Activated CD4-positive, alpha-beta T cell treated with anti-CD3 and anti-CD28 coated beads, Interleukin-10, Interleukin-2, amounts not matched to agents 100 ng/mL and 50 ng/mL, durations not matched to agents 16 hours and 8 hours (primary cell): ENCODE measurements around the gene ACTN1.
"Not testable (repeated sequence)": the region's sequence is repeated elsewhere in the genome, so short reads cannot be mapped to it uniquely, and the experiment has no call there.

Experiments used
- DNase-seq: peaks from one replicate; pipeline ENCODE4 v3.0.0-alpha.2; 2020

The ACTN1 gene

DNA sequence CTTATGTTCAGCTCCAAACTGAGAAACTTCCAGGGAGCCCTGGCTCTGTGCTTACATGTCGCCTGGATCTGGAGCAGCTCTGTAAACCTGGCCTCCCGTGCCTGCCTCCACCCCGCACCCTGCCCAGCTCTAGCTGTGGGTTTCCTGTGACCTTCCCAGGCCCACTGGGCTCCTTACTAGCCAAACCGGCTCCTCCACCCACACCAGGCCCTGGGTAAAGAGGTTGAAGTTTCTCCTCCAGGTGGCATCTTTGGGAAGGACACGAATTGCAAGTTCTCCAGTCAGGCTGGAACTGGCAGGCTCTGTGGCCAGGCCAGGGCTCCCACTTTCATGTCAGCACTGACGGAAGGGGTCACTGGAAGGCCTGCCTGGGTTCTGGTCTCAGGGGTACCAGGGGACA, 125.4 kb downstream of the ACTN1 start:
- no peak for DNase-seq

GRCh38 chr14:68852493-68852892, 126.6 kb downstream of the ACTN1 start:
- DNase-seq, result not testable (repeated sequence)

DNA sequence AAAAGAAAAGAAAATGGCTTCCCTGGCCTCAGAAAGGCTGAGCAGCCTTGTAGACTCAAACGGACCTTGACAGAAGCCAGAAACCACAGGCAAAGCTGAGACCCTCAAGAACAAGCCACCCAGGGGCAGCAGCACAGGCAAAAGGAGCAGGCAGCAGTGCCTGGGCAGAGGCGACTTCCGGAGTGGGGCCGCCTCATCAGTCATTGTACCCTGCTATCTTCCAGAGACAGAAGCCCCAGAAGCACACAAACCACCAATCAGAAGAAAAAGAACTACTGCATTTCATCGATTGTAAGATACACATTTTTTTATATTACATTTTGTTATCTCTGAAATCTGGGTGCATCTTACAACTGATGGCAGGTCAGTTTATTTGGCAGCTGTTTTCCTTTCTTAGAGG, 128.0 kb downstream of the ACTN1 start:
- DNase-seq, result no peak

- DNase-seq, result no peak
Observed at GRCh38 chr14:68849416-68849815, 129.7 kb downstream of the ACTN1 start.

DNA sequence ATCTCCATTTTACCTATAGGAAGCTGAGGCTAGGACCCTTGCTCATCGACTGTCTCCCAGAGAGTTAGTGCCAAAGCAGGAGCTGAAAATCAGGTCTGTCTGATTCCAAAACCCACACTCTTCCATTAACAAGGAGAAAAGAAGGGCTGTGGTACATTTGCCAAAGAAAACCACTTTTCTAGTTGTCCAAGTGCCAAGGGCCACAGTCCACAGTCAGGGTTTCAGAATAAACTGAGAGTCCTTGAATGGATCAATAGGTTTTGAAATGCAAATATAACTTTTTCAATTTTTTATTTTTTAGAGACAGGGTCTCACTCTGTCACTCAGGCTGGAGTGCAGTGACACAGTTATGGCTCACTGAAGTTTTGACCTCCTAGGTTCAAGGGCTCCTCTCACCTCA, 130.8 kb downstream of the ACTN1 start:
- no peak for DNase-seq

DNA sequence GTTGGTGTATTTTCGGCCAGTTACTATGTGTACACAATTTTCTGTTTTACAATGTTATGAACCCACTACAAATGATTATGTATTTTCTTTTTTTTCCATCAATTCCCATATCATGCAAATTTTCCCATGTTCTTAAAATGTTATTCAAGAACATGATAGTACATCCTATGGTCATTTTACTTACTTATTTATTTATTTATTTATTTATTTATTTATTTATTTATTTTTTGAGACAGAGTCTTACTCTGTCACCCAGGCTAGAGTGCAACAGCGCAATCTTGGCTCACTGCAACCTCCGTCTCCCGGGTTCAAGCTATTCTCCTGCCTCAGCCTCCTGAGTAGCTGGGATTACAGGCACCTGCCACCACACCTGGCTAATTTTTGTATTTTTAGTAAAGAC, 131.5 kb downstream of the ACTN1 start:
- not testable (repeated sequence) for DNase-seq

DNA sequence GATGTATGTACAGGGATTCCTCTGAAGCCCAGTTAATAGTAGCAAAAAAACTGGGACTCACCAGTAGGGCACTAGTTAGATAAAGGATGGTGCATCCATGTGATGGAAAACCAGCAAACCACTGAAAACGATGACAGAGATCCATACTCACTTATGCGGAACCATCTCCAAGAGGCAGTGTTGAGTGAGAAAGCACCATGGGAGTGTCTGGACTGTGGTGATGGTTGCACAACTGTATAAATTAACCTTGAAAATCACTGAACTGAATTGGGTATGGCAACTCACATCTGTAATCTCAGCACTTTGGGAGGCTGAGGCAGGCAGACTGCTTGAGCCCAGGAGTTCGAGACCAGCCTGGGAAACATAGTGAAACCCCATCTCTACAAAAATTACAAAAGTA, 132.6 kb downstream of the ACTN1 start:
- DNase-seq, result no peak

- DNase-seq, result no peak
Observed at GRCh38 chr14:68844210-68844545, 134.9 kb downstream of the ACTN1 start.

DNA sequence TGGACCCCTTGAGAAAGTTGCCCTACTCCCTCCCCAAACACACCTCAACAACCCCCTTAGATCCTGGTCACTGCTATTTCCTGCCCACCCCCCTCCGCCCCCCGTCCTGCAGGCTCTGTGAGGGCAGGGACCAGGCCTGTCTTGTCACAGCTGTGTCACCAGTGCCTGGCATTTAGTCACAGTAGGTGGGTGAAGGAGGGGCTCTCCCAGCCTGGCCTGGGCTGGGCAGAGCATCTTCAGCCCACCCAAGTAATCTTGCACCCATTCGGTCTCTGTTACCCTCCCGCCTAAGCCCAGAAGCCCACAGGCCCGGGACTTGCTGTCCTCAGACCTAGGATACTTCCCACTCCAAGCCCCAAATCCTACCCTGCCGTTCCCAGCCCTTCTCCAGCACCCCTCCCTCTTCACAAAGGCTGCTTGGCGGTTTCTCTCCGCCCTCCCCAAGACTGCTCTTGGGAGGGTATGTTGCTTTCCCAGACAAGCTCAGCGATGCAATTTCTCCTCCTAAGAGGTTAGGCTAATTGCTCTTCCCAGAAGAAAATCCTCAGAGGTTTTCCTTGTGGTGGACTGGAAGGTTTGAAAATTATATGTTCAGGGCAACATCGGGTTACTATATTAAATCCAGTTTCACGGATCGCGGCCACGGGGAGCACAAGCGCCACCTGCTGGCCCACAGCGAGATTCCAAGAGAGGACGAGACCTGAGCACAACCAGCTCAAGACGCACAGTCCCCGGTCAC, 135.5 kb downstream of the ACTN1 start:
- DNase-seq, result peak; percentile 75

- no peak for DNase-seq
Observed at GRCh38 chr14:68842298-68842697, 136.8 kb downstream of the ACTN1 start.

DNA sequence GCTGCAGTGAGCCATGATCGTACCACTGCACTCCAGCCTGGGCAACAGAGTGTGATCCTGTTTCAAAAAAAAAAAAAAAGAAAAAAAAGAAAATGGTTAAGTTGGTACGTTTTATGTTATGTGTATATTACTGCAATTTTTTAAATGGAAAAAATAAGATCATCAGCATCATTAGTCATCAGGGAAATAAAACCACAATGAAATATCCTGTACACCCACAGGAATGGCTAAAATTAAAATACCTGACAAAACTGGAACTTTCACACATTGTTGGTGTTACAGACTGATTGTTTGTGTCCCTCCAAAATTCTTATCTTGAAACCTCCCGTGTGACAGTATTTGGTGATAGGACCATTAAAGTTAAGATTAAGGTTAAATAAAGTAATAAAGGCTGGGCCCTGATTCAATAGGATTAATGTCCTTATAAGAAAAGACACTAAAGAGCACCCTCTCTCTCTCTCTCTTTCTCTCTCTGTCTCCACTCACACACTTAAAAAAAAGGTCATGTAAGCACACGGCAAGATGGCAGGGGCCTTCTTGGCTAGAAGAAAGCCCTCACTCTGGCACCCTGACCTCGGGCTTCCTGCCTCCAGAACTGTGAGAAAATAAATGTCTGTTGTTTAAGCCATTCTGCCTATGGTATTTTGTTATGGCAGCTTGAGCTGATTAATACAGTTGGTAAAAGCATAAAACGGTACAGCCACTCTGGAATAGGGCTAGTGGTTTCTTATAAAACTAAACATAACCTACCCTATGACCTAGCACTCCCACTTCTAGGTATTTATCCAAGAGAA, 137.9 kb downstream of the ACTN1 start:
- DNase-seq, result no peak

- peak; percentile 59 for DNase-seq
Observed at GRCh38 chr14:68840454-68840853, 138.6 kb downstream of the ACTN1 start.

GRCh38 chr14:68836082-68836481, 143.0 kb downstream of the ACTN1 start:
- DNase-seq, result no peak

DNA sequence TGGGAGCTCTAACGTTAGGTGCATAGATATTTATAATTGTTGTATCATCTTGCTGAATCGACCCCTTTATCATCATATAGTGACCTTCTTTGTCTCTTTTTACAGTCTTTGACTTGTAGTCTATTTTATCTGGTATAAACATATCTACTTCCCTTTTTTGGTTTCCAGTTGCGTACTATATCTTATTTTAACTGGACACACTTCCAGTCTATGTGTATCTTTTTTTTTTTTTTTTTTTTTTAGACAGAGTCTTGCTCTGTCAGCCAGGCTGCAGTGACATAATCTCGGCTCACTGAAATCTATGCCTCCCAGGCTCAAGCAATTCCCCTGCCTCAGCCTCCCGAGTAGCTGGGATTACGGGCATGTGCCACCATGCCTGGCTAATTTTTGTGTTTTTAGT, 144.3 kb downstream of the ACTN1 start:
- no peak for DNase-seq

DNA sequence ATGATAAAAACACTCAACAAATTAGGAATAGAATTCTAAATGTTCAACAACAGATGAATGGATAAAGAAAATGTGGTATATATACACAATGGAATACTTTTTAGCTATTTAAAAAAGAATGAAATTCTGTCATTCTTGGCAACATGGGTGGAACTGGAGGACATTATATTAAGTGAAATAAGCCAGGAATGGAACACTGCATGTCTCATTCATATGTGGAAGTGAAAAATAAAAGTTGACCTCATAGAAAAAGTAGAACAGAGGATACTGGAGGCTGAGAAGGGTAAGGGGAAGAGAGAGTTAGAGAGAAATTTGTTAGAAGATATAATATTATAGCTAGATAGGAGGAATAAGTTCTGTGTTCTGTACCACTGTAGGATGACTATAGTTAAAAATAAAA, 150.4 kb downstream of the ACTN1 start:
- DNase-seq, result no peak

DNA sequence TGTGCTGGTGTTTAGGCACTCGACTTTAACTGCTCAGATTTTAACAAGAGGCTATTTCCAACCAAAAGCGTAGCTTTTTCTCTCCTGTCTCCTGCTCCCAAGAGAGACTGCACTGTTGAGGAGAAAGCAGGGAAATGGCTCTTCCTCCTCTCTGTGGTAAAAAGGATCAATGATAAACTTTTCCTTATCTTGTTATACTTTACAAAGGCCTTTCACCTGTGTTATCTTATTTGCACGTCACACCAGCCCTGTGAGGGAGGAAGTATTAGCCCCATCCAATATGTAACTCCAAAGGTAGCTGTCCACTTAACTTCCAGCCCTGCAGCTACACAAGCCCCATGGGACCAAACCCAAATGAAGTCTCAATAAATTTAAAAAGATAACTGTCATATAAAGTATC, 153.4 kb downstream of the ACTN1 start:
- no peak for DNase-seq

DNA sequence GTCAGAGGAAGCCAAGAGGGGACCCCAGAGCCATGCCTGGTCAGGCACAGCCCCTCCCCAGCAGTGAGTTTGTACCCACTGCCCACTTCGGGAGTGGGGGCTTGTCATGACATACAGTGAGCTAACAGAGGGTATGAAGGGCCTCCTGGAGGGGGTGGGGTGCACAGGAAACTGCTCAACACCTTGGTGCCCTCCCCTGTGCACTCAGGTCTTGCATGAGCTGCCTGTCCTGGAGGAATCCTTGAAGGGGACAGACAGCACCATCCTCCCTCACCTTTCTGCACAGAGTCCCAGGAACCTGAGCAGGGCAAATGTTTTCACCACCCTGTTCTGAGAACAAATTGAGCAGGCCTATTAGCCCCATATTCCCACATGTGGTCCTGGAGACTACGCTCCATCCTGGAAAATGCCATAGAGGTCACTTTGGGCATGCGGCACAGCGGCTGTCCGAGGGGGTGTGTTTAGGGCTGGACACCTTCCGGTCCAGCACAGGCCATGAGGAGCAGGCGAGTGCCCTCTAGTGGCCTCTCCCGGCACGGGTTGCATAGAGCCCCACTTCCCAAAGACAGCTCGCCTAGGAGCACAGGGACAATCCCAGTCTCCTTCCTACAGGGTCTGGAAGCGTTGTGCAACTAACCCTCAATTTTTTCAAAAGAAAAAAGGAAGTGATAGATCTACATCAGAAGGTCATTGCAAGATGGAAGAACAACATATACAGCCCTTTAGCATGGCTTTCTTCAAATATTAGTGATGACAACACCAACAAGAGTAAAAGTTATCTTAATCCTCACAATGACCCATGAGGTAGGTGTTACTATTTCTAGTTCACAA, 154.4 kb downstream of the ACTN1 start:
- peak; percentile 53 for DNase-seq

DNA sequence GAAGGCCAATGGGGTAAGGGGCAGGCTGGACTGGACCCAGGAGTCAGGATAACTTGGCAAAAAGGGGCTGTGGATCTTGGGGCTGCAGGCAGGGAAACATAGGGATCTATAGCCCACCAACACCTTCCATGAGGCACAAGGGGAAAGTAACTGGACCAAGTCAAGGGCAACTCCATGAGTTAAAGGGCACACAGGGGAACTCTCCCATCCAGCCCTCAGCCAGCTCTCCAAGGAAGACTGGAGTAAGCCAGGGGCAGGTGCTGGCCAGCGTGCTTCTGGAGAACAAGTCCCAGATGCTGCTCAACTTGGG, 154.9 kb downstream of the ACTN1 start:
- no peak for DNase-seq
